OCI-LY3 (cell line): ENCODE measurements around the gene PCDHGA6.

ENCODE experiments used
- H2AFZ ChIP-seq: fragments of 200-600, 300-600 bp; shearing (Covaris generic); 2 replicates; pipeline ENCODE4 v1.6.0; 2014; ENCODE audit warnings: antibody characterized with exemption, low read depth, low read length
- H3K27ac ChIP-seq: fragments of 200-600, 300-600 bp; sonication (generic); 2 replicates; pipeline ENCODE4 v1.5.1; 2014; ENCODE audit warnings: mild to moderate bottlenecking, low read length, moderate library complexity, mixed read lengths
- H3K27me3 ChIP-seq: fragments of 200-600, 300-600 bp; sonication (generic); 2 replicates; pipeline ENCODE4 v1.6.1; 2014; ENCODE audit warnings: low read depth, low read length, mixed read lengths
- H3K36me3 ChIP-seq: fragments of 200-600, 300-600 bp; sonication (generic); replicated peaks from 2 replicates; pipeline ENCODE3; 2014; ENCODE audit warnings: low read depth, low read length, mixed read lengths
- H3K4me1 ChIP-seq: fragments of 300-600, 200-600 bp; sonication (generic); 2 replicates; pipeline ENCODE4 v1.6.1; 2014; ENCODE audit warnings: low read length, mixed read lengths
- H3K4me2 ChIP-seq: fragments of 200-600, 300-600 bp; sonication (generic); 2 replicates; pipeline ENCODE4 v1.6.1; 2014; ENCODE audit warnings: low read length, mixed read lengths
- H3K4me3 ChIP-seq: fragments of 300-600, 200-600 bp; sonication (generic); 2 replicates; pipeline ENCODE4 v1.5.1; 2014; ENCODE audit warnings: antibody characterized with exemption, mild to moderate bottlenecking, low read length, moderate library complexity
- H3K79me2 ChIP-seq: fragments of 300-600, 200-600 bp; shearing (Covaris generic); 2 replicates; pipeline ENCODE4 v1.6.1; 2014; ENCODE audit warnings: mild to moderate bottlenecking, low read length, mixed read lengths
- H3K9ac ChIP-seq: fragments of 300-600, 200-600 bp; shearing (Covaris generic); 2 replicates; pipeline ENCODE4 v1.6.0; 2014; ENCODE audit warnings: mild to moderate bottlenecking, low read length, moderate library complexity
- H3K9me3 ChIP-seq: fragments of 200-600, 300-600 bp; shearing (Covaris generic); 2 replicates; pipeline ENCODE4 v1.6.1; 2014; ENCODE audit warnings: low read length, mixed read lengths; ENCODE audit not compliant: insufficient read depth
- H4K20me1 ChIP-seq: fragments of 200-600, 300-600 bp; sonication (generic); 2 replicates; pipeline ENCODE4 v1.6.1; 2016; ENCODE audit warnings: low read length, mixed read lengths; ENCODE audit not compliant: insufficient read depth
- CTCF ChIP-seq: fragments of 200-600, 300-600 bp; sonication (generic); IDR thresholded peaks from 2 replicates; pipeline ENCODE4 v1.5.1; 2014; ENCODE audit warnings: antibody characterized with exemption, low read length, low read depth
- EZH2phosphoT487 ChIP-seq: fragments of 200-600 bp; shearing (Covaris generic); IDR thresholded peaks from 2 replicates; pipeline ENCODE4 v1.6.1; 2018; ENCODE audit warnings: antibody characterized with exemption, mixed run types, low read depth

PCDHGA6 gene

GRCh38 chr5:141419074-141419880, 45.6 kb downstream of the PCDHGA6 start:
- no peaks in the 10 kb centered on the region for H3K79me2 ChIP-seq
- no peaks in the 10 kb centered on the region for H3K9me3 ChIP-seq
- H3K4me1 ChIP-seq = no peaks in the 10 kb centered on the region
- no peak overlapping the region for H3K4me3 ChIP-seq
- no peak overlapping the region for H3K4me2 ChIP-seq
- H4K20me1 ChIP-seq = no peaks in the 10 kb centered on the region
- H3K9ac ChIP-seq = no peak overlapping the region
- no peak overlapping the region for H3K27ac ChIP-seq
- no peaks in the 10 kb centered on the region for H3K27me3 ChIP-seq
- TF ChIP-seq CTCF (no peak), EZH2phosphoT487 (no peak)
- H3K36me3 ChIP-seq = no peaks in the 10 kb centered on the region
- no peak overlapping the region for H2AFZ ChIP-seq

- Histone ChIP-seq H3K4me3 (peak within 1 kb of the TSS; percentile 93), H2AFZ (peak within 1 kb of the TSS; percentile 95), H3K4me2 (peak within 1 kb of the TSS; percentile 89), H3K27ac (no peak within 1 kb of the TSS), H3K9me3 (no peaks in the 10 kb centered on the region), H3K27me3 (no peaks in the 10 kb centered on the region), H3K79me2 (no peaks in the 10 kb centered on the region), H4K20me1 (no peaks in the 10 kb centered on the region), H3K36me3 (no peaks in the 10 kb centered on the region), H3K9ac (peak within 1 kb of the TSS; percentile 61), H3K4me1 (no peaks in the 10 kb centered on the region)
- peak; percentile 65 for TF ChIP-seq CTCF
- TF ChIP-seq EZH2phosphoT487 = no peak
Observed at GRCh38 chr5:141420855-141421488, 47.3 kb downstream of the PCDHGA6 start, which contains the start of gene PCDHGA11. TSS of gene PCDHGA11 (plus strand) at chr5:141421051. CDS start at chr5:141421228, 177 bp downstream.

- peak overlapping the region; percentile 89 for H3K4me2 ChIP-seq
- H4K20me1 ChIP-seq = no peaks in the 10 kb centered on the region
- no peaks in the 10 kb centered on the region for H3K79me2 ChIP-seq
- H3K36me3 ChIP-seq = no peaks in the 10 kb centered on the region
- H3K9me3 ChIP-seq = no peaks in the 10 kb centered on the region
- no peak overlapping the region for H3K27ac ChIP-seq
- H3K4me3 ChIP-seq = peak overlapping the region; percentile 93
- no peaks in the 10 kb centered on the region for H3K4me1 ChIP-seq
- peak overlapping the region; percentile 61 for H3K9ac ChIP-seq
- H3K27me3 ChIP-seq = no peaks in the 10 kb centered on the region
- peak overlapping the region; percentile 95 for H2AFZ ChIP-seq
- no peak for TF ChIP-seq CTCF
- TF ChIP-seq EZH2phosphoT487 = no peak
Observed at GRCh38 chr5:141421489-141421855, 47.8 kb downstream of the PCDHGA6 start.

GRCh38 chr5:141422742-141423291, 49.1 kb downstream of the PCDHGA6 start:
- no peak overlapping the region for H3K27ac ChIP-seq
- H4K20me1 ChIP-seq = no peaks in the 10 kb centered on the region
- no peaks in the 10 kb centered on the region for H3K4me1 ChIP-seq
- H3K9ac ChIP-seq = no peak overlapping the region
- H3K27me3 ChIP-seq = no peaks in the 10 kb centered on the region
- H3K36me3 ChIP-seq = no peaks in the 10 kb centered on the region
- TF ChIP-seq EZH2phosphoT487 = no peak
- no peak for TF ChIP-seq CTCF
- H3K4me3 ChIP-seq = no peak overlapping the region
- H3K9me3 ChIP-seq = no peaks in the 10 kb centered on the region
- no peak overlapping the region for H2AFZ ChIP-seq
- no peaks in the 10 kb centered on the region for H3K79me2 ChIP-seq
- H3K4me2 ChIP-seq = no peak overlapping the region
